Measurements from ENCODE around the gene ZNF681. TPM values are rescaled to one million over a fixed set of nuclear protein-coding genes. Genes with fewer than 3 reads are reported as not detected.
"Not testable (repeated sequence)": the region's sequence is repeated elsewhere in the genome, so short reads cannot be mapped to it uniquely, and the experiment has no call there.

ZNF681 gene
- total RNA-seq, 3 donors from 2014 or later = 3.7 to 4.3 (median 4.3) TPM

- no peaks in the 10 kb centered on the region for H3K27me3 Mint-ChIP-seq (ENCODE audit: low read depth)
- no peaks in the 10 kb centered on the region for H3K9me3 Mint-ChIP-seq
- H3K4me3 Mint-ChIP-seq = no peak overlapping the region
- peaks cover 28% of the 10 kb centered on the region for H3K4me1 Mint-ChIP-seq (ENCODE audit: low read depth)
- H3K36me3 Mint-ChIP-seq (ENCODE audit: insufficient read depth) = peaks cover 10% of the 10 kb centered on the region
- ATAC-seq (no peak), DNase-seq (no peak)
Measured at GRCh38 chr19:23766951-23767350, 8.3 kb upstream of the ZNF681 start.

- Mint-ChIP-seq H3K36me3 (ENCODE audit: insufficient read depth) (peaks cover 3% of the 10 kb centered on the region), H3K4me3 (peak overlapping the region; percentile 93), H3K9me3 (no peaks in the 10 kb centered on the region), H3K27me3 (ENCODE audit: low read depth) (no peaks in the 10 kb centered on the region), H3K4me1 (ENCODE audit: low read depth) (peaks cover 21% of the 10 kb centered on the region)
- ATAC-seq (no peak), DNase-seq (no peak)
Measured at GRCh38 chr19:23764781-23765180, 6.1 kb upstream of the ZNF681 start.

- ATAC-seq (peak; percentile 81 to 82), DNase-seq (peak; percentile 76)
- Mint-ChIP-seq H3K27me3 (ENCODE audit: low read depth) (no peaks in the 10 kb centered on the region), H3K4me1 (ENCODE audit: low read depth) (peaks cover 26% of the 10 kb centered on the region), H3K9me3 (no peaks in the 10 kb centered on the region), H3K36me3 (ENCODE audit: insufficient read depth) (peaks cover 3% of the 10 kb centered on the region), H3K4me3 (peak overlapping the region; percentile 93)
Measured at GRCh38 chr19:23762884-23763711, 4.4 kb upstream of the ZNF681 start.

- no peak for ATAC-seq
- Mint-ChIP-seq H3K4me3 (peak overlapping the region; percentile 93), H3K4me1 (ENCODE audit: low read depth) (peaks cover 29% of the 10 kb centered on the region), H3K9me3 (no peaks in the 10 kb centered on the region), H3K27me3 (ENCODE audit: low read depth) (no peaks in the 10 kb centered on the region), H3K36me3 (ENCODE audit: insufficient read depth) (peaks cover 3% of the 10 kb centered on the region)
- DNase-seq = no peak
Measured at GRCh38 chr19:23762548-23762883, 3.8 kb upstream of the ZNF681 start.

- H3K36me3 Mint-ChIP-seq (ENCODE audit: insufficient read depth); DNase-seq; H3K4me3 Mint-ChIP-seq; ATAC-seq; H3K27me3 Mint-ChIP-seq (ENCODE audit: low read depth); H3K9me3 Mint-ChIP-seq: not testable (repeated sequence)
- H3K4me1 Mint-ChIP-seq (ENCODE audit: low read depth) = peaks cover 29% of the 10 kb centered on the region
Measured at GRCh38 chr19:23760326-23760725, 1.6 kb upstream of the ZNF681 start.

- H3K4me1 Mint-ChIP-seq (ENCODE audit: low read depth); ATAC-seq; H3K27me3 Mint-ChIP-seq (ENCODE audit: low read depth); H3K4me3 Mint-ChIP-seq; DNase-seq: not testable (repeated sequence)
- Mint-ChIP-seq H3K36me3 (ENCODE audit: insufficient read depth) (peaks cover 38% of the 10 kb centered on the region), H3K9me3 (peaks cover 33% of the 10 kb centered on the region)
Measured at GRCh38 chr19:23743633-23744232, 15.0 kb downstream of the ZNF681 start.

GRCh38 chr19:23730729-23731465 lies 27.8 kb downstream of the ZNF681 start:
- not testable (repeated sequence) for H3K36me3 Mint-ChIP-seq (ENCODE audit: insufficient read depth); DNase-seq; H3K4me3 Mint-ChIP-seq; H3K4me1 Mint-ChIP-seq (ENCODE audit: low read depth); ATAC-seq; H3K27me3 Mint-ChIP-seq (ENCODE audit: low read depth)
- H3K9me3 Mint-ChIP-seq = peaks cover 19% of the 10 kb centered on the region

GRCh38 chr19:23724161-23724560 lies 34.5 kb downstream of the ZNF681 start:
- H3K4me3 Mint-ChIP-seq; H3K9me3 Mint-ChIP-seq; DNase-seq; ATAC-seq; H3K4me1 Mint-ChIP-seq (ENCODE audit: low read depth); H3K36me3 Mint-ChIP-seq (ENCODE audit: insufficient read depth); H3K27me3 Mint-ChIP-seq (ENCODE audit: low read depth): not testable (repeated sequence)

- H3K9me3 Mint-ChIP-seq = no peaks in the 10 kb centered on the region
- ATAC-seq = no peak
- no peaks in the 10 kb centered on the region for H3K36me3 Mint-ChIP-seq (ENCODE audit: insufficient read depth)
- peaks cover 10% of the 10 kb centered on the region for H3K4me1 Mint-ChIP-seq (ENCODE audit: low read depth)
- no peak for DNase-seq
- peaks cover 7% of the 10 kb centered on the region for H3K27me3 Mint-ChIP-seq (ENCODE audit: low read depth)
- H3K4me3 Mint-ChIP-seq = no peak overlapping the region
Measured at GRCh38 chr19:23718802-23719201, 39.9 kb downstream of the ZNF681 start.

GRCh38 chr19:23716792-23717191 lies 41.9 kb downstream of the ZNF681 start:
- Mint-ChIP-seq H3K4me1 (ENCODE audit: low read depth) (peaks cover 10% of the 10 kb centered on the region), H3K36me3 (ENCODE audit: insufficient read depth) (no peaks in the 10 kb centered on the region), H3K27me3 (ENCODE audit: low read depth) (peaks cover 7% of the 10 kb centered on the region), H3K9me3 (no peaks in the 10 kb centered on the region), H3K4me3 (no peak overlapping the region)
- ATAC-seq (peak in 1 of 2 donors; percentile 50), DNase-seq (no peak)

GRCh38 chr19:23709347-23709746 lies 49.3 kb downstream of the ZNF681 start:
- H3K36me3 Mint-ChIP-seq (ENCODE audit: insufficient read depth) = no peaks in the 10 kb centered on the region
- peaks cover 5% of the 10 kb centered on the region for H3K9me3 Mint-ChIP-seq
- H3K27me3 Mint-ChIP-seq (ENCODE audit: low read depth) = no peaks in the 10 kb centered on the region
- H3K4me1 Mint-ChIP-seq (ENCODE audit: low read depth) = no peaks in the 10 kb centered on the region
- H3K4me3 Mint-ChIP-seq = no peak overlapping the region
- no peak for DNase-seq
- ATAC-seq = no peak

- no peaks in the 10 kb centered on the region for H3K4me1 Mint-ChIP-seq (ENCODE audit: low read depth)
- ATAC-seq (no peak), DNase-seq (no peak)
- peaks cover 9% of the 10 kb centered on the region for H3K9me3 Mint-ChIP-seq
- H3K4me3 Mint-ChIP-seq = no peak overlapping the region
- H3K27me3 Mint-ChIP-seq (ENCODE audit: low read depth) = no peaks in the 10 kb centered on the region
- no peaks in the 10 kb centered on the region for H3K36me3 Mint-ChIP-seq (ENCODE audit: insufficient read depth)
Measured at GRCh38 chr19:23706657-23707056, 52.0 kb downstream of the ZNF681 start.

GRCh38 chr19:23699521-23699860 lies 59.2 kb downstream of the ZNF681 start:
- no peaks in the 10 kb centered on the region for H3K27me3 Mint-ChIP-seq (ENCODE audit: low read depth)
- no peak for DNase-seq
- no peaks in the 10 kb centered on the region for H3K36me3 Mint-ChIP-seq (ENCODE audit: insufficient read depth)
- ATAC-seq = no peak
- H3K4me1 Mint-ChIP-seq (ENCODE audit: low read depth) = no peaks in the 10 kb centered on the region
- peaks cover 12% of the 10 kb centered on the region for H3K9me3 Mint-ChIP-seq
- no peak overlapping the region for H3K4me3 Mint-ChIP-seq

GRCh38 chr19:23698711-23699520 lies 59.8 kb downstream of the ZNF681 start:
- DNase-seq (no peak), ATAC-seq (no peak)
- H3K27me3 Mint-ChIP-seq (ENCODE audit: low read depth) = no peaks in the 10 kb centered on the region
- H3K36me3 Mint-ChIP-seq (ENCODE audit: insufficient read depth) = no peaks in the 10 kb centered on the region
- peaks cover 12% of the 10 kb centered on the region for H3K9me3 Mint-ChIP-seq
- no peak overlapping the region for H3K4me3 Mint-ChIP-seq
- H3K4me1 Mint-ChIP-seq (ENCODE audit: low read depth) = no peaks in the 10 kb centered on the region

All from activated T-cell treated with anti-CD3 and anti-CD28 coated beads, Interleukin-2, amount 50 U/mL, for 4 hours (primary cell).